HK-2 (cell line): ENCODE data around the gene RAB9A.
A peak's percentile ranks its signal among the peaks of the same experiment; 100 is the strongest.
"Not testable (repeated sequence)": the region's sequence is repeated elsewhere in the genome, so short reads cannot be mapped to it uniquely, and the experiment has no call there.

Source experiments
- DNase-seq: peaks from one replicate; pipeline ENCODE4 v3.0.0-alpha.2; 2018; ENCODE audit not compliant: unreplicated experiment

RAB9A gene

GRCh38 chrX:13700380-13700779 is 11.5 kb downstream of the RAB9A start:
- DNase-seq = no peak

GRCh38 chrX:13702111-13702789 is 13.3 kb downstream of the RAB9A start:
- DNase-seq = no peak

GRCh38 chrX:13703135-13703534 is 14.2 kb downstream of the RAB9A start:
- no peak for DNase-seq

- no peak for DNase-seq
These were observed 14.7 kb downstream of the RAB9A start for GRCh38 chrX:13703589-13703988.

GRCh38 chrX:13711141-13711540 is 22.2 kb downstream of the RAB9A start:
- DNase-seq = no peak

GRCh38 chrX:13716455-13716854 is 27.5 kb downstream of the RAB9A start:
- no peak for DNase-seq

- DNase-seq = no peak
These were observed 28.0 kb downstream of the RAB9A start for GRCh38 chrX:13716905-13717304.

- DNase-seq = no peak
These were observed 29.0 kb downstream of the RAB9A start for GRCh38 chrX:13717700-13718472.

- DNase-seq = no peak
These were observed 30.4 kb downstream of the RAB9A start for GRCh38 chrX:13719192-13719856.

- DNase-seq = no peak
These were observed 32.4 kb downstream of the RAB9A start for GRCh38 chrX:13721371-13721770.

GRCh38 chrX:13721819-13722519 is 33.0 kb downstream of the RAB9A start:
- no peak for DNase-seq

GRCh38 chrX:13724878-13725277 is 36.0 kb downstream of the RAB9A start:
- not testable (repeated sequence) for DNase-seq

GRCh38 chrX:13726583-13726982 is 37.7 kb downstream of the RAB9A start:
- DNase-seq = not testable (repeated sequence)

- DNase-seq = not testable (repeated sequence)
These were observed 41.6 kb downstream of the RAB9A start for GRCh38 chrX:13730523-13730922.

GRCh38 chrX:13732246-13733067 is 43.5 kb downstream of the RAB9A start:
- no peak for DNase-seq

- no peak for DNase-seq
These were observed 44.6 kb downstream of the RAB9A start for GRCh38 chrX:13733506-13733905.

- peak; percentile 92 for DNase-seq
These were observed 45.6 kb downstream of the RAB9A start, which contains the start of the genes OFD1 and TRAPPC2 for GRCh38 chrX:13734278-13735172. OFD1 (plus strand) TSS chrX:13734748; CDS start chrX:13735072, 324 bp downstream. TRAPPC2 (minus strand) TSS chrX:13734620; CDS start chrX:13719963, 14,657 bp downstream.

- no peak for DNase-seq
These were observed 52.8 kb downstream of the RAB9A start for GRCh38 chrX:13741695-13742094.

GRCh38 chrX:13742397-13743176 is 53.7 kb downstream of the RAB9A start:
- no peak for DNase-seq
